ENCODE results near the gene TMPRSS5.
A peak's percentile ranks its signal among the peaks of the same experiment; 100 is the strongest.
"Not testable (repeated sequence)": the region's sequence is repeated elsewhere in the genome, so short reads cannot be mapped to it uniquely, and the experiment has no call there.

Gene TMPRSS5

DNA sequence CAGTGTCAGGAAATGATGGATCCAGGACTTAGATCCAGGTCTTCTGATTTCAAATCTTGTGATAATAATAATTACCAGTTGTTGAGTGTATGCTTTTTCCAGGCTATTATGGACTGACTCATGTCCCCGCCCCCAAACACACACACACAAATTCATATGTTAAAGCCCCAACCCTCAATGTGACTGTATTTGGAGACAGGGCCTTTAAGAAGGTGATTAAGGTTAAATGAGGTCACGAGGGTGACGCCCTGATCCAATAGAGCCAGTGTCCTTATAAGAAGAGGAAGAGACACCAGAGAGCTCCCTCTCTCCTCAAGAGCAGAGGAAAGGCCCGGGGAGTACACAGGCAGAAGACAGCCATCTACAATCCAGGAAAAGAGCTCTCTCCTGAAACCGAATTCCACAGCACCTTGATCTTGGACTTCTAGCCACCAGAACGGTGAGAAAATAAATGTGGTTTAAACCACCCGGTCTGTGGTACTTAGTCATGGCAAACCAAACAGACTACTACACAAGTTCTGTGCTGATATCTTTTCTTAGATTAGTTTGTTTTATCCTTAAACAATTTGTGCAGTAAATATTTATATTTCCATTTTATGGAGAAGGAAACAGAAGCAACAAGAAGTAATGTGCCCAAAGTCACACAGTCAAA lies 8.2 kb downstream of the TMPRSS5 start:
- peak; percentile 42 for DNase-seq (ENCODE audit: low read depth, low spot score)

DNA sequence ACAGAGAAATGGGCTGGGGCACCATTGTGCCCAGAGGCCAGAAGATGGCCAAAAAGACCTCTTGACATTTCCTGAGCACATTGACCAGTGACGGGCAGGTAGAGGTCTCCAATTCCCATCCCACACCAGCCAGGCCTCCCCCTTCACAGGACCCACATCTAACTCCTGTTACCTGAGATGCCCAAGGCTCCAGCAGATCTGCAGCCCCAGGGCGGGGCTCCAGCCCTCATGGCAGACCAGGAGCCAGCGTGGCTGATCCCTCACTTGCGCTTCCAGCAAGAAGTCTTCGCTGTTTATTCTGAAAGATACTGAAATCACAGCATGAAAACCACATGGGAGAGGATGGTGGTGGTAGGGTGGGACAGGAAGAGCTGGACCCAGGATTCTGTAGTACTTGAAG lies 9.0 kb downstream of the TMPRSS5 start:
- DNase-seq (ENCODE audit: low read depth, low spot score): no peak

DNA sequence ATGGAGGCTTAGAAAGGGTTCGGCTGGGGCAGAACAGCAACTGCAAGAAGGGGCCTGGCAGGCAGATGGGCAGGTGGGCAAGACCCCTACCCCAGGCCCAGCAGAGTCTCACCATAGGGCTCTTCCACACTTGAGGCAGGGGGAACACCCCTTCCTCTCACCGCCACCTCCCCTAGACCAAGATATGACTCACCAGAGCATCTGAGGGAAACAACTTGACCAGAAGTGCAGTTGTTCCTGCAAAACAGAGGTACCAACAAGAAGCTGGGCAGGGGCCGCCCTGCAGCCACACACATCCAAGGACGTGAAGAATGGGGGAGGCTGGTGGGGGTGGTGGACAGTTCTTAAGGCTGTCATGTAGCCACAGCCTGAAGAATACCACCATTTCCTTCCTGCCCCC lies 10.9 kb downstream of the TMPRSS5 start:
- no peak for DNase-seq (ENCODE audit: low read depth, low spot score)

DNA sequence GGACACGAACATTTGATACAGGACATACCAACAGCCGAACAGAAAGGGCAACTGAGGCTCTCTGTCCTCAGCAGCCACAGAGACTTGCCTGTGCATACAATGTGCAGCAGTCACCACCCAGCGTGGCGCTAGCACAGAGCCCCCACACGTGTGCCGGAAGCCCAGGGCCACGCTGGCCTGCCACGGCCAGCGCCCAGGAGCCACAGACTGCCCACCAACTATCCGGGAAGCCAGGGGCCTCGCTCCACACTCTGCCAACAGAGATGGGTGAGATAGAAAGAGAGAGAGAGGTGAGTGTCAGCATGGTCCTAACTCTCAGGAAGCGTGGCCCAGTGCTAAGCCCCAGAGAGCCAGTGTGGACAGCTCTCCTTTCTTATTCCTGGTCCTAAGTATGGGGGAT lies 11.7 kb downstream of the TMPRSS5 start:
- DNase-seq (ENCODE audit: low read depth, low spot score): no peak

DNA sequence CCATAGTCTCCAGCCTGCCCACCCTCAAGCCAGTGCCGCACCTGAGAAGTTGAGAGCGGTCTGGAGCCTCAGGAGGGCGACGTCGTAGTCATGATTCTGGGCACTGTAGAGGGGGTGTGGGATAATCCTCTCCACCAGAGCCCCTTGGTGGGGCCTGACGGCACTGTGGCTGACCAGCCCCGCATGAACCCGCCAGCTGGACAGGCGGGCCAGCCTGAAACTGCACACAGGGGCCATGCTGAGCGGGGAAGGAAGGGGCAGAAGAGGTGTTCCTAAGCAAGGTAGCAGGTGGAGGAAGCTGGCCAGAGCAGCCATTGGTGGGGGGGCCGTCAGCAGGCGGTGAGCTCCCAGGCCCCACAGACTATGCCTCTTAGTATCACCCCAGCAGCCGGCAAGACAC lies 13.1 kb downstream of the TMPRSS5 start:
- no peak for DNase-seq (ENCODE audit: low read depth, low spot score)

DNA sequence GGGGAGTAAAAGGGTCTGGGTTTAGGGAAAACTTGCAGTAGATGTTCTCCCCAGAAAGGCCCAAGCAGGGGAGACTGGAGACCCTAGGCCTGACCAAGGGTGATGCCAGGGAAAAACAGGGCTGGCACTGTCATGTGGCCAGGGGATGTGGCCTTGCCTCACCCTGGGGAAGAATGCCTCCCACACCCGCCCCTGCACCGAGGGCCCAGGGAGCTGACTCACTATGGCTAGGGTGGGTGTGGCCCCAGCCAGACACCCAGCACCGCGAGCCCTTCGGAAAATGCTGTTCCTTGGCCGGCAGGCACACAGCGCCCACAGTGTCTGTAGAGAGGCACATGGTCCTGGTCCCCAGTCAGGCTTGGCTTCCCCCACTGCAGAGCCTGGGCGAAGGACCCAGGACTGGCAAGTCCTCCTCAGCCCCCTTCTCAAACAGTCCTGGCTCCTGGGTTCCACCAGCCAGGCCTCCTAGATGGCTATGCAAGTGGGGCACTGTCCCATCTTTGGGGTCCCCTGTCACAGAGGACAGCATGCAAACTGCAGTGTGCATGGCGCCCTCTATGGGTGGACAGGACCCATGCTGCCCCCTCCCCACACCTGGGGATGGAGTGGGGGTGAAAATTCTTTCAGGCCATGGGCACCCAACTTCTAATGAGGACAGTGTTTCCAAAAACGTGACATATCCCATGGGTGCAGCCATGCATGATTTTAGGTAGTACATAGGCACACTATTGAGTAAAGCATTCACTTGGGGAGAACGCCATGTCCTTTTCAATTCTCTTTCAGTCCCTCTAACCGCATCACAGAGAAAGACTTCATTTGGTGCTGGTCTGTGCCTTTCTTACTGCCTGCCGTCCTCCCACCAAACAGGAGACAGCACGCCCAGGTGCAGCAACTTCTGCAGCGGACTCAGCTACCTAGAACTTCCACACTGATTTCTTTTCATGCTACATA lies 15.2 kb downstream of the TMPRSS5 start:
- DNase-seq (ENCODE audit: low read depth, low spot score): peak; percentile 91

DNA sequence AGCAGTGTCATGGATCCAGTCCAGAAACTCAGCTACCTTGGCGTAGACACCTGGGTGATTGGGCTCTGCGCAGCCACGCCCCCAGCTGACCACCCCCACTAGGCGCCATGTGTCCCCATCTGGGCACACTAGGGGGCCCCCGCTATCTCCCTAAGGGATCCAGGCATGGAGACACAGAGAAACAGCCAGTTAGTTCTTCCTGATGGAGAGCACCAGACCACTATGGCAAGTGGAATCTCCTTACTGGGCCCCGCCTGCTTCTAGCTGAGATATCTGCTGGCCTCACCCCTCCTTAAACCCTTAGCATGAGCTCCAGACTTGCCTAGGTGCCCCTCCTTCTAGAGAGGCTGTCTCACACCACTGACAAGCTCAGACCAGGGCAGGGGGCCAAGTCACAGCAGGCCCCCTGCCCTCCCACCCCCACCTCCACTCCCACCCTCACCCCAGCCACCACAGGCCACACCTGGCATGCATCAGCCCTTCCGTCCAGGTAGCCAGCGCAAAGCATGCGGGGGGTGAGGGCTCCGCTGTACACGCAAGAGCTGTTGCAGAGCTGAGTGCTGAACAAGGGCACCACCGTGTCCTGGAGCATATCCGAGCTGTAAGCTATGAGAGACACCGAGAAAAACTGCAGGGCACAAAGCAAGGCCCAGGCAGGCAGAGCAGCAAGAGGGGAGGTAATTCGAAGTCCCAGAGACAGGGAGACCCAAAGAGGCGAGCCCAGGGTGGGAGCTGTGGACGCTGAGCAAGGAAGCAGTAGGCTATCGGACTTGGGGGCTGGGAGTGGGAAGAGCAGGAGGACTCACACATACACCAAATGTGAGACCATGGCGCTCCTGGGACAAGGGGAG lies 16.1 kb downstream of the TMPRSS5 start:
- DNase-seq (ENCODE audit: low read depth, low spot score): no peak

DNA sequence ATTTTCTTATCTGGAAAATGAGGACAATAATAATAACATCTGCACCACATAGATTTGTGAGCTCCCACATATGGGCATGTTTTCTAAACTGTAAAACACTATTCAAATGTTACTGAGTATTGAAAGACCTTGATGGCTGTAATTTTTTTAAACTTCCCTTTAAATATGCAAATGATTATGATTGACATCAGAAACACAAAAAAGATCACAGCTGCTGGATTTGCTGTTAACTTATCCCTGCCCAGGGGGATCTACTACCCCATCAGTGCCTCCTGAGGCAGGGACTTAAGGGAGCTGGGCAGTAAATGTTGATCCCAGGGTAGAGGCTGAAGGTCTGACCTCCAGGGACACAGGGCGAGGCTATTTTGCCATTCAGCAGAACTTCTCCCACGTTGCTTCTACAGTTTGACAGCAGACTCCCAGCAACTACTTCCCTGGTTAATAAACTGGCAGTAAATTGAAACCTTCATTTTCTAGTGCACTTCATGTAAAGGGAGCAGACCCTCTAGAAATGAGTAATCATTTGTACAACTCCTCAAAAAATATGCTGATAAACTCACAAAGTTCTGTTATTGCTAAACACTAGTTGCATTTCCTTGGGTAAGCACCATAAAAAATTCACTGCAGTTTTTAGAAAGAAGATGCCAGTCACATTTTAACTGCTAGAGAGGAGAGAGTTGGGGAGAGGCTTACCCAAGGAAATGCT lies 20.3 kb downstream of the TMPRSS5 start:
- no peak for DNase-seq (ENCODE audit: low read depth, low spot score)

DNA sequence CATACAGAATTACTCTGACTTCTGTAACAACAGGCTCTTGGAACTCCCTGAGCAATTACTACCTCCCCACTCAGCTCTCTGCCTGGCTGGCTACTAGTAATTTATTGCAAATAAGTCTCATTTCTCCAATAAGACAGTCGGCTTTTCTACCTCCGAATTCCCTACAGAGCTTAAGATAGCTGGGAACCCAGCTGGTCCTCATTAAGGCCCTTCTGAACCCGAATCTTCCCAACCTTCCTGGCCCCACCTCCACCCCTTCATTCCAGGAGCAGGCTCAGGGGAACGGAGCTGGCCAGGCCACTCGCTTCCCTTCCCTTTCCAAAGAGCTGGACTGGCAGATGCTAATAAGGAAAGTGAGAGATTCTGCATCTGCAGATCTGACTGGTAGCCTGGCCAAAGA lies 21.6 kb downstream of the TMPRSS5 start:
- DNase-seq (ENCODE audit: low read depth, low spot score): no peak

DNA sequence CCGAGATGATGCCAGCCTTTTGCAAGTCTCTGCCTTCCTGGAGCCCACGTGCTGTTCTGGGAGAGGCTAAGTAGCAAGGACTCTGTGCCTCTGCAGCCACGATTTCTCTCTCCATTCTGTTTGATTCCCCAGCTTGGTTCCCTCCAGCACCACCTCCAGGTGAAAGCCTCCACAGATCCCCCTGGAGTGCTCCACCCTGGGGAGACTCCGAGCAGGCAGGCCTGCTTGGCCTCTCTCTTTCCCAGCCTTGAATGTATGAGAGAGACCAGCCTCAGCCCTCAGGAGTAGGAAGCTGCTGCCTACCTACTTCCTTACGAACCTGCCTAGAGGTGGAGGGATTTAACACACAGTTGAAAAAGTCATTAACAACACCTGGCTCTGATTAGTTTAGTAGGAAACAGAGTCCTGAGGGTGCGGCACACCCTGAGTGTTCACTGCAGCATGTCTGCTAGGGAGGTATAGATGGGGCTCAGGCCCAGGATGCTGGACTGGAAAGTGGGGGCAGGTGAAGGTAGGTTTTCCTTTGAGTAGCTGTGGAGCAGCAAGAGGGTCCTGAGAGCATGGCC lies 22.5 kb downstream of the TMPRSS5 start:
- DNase-seq (ENCODE audit: low read depth, low spot score): no peak

DNA sequence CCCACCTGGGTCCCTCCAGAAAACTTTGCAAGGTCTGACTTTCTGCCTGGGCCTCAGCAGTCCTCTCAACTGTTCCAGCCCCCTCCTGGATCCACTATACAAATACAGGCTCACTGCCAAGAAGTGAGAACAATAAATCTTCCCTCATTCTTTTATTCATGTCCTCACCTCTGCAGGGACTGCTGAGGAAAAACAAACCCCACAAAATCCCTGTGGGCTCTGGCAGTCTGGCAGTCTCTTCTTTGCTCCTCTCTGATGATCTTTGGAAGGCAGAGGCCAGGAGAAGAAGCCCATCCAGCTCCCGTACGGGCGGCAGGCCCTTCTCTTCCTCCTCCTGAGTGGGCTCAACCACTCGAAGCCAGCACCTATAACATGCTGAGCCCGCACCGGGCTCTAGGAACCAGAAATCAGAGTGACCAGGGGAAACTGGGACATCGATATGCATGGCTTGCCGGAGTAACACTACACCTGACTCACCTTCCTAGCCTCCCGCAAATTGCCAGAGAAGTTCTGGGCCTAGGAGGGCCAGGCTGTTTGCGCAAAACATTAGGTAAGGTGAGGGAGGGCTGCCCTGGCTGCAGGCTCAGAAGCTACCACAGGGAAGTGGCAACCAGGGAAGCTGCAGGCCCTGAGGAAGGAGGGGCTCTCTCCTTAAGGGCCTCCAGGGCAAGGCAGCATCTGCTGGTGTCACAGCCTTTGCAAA lies 24.2 kb downstream of the TMPRSS5 start:
- peak; percentile 57 for DNase-seq (ENCODE audit: low read depth, low spot score)

DNA sequence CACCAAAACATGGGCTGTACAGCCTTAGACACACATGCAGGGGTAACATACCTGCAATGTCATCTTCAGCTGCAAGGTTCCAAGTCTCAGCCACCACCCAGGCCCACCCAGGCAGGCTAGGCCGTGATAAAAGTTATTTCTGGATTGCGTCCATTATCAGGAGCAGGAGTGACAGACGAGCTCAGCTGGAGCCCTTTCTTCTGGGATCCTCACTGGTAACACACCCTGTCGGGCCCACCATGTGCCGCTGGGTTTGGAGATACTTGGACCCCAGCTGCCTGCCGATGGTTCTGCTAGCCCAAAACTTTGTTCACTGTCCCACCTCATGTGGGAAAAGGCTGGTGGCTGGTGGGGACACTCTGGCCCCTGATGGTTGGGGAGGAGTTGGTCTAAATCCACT lies 24.8 kb downstream of the TMPRSS5 start:
- no peak for DNase-seq (ENCODE audit: low read depth, low spot score)

DNA sequence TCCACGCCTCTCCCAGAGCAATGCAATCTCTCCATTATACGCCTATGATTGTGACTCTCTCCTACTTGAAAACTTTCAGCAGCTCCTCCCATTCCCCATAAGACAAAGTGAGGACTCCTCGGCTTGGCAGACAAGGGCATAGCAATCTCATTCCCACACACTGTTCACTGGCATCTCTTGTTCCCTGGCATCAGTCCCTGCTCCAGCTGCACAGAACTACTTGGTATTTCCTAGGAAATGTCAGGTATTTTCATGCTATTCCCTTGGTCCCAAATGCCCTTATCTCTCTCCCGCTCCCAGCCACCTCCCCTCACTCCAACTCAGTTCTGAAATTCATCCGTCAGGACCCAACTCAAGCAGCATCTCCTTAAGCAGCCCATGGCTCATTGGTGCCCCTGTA lies 28.4 kb downstream of the TMPRSS5 start:
- DNase-seq (ENCODE audit: low read depth, low spot score): peak; percentile 24

DNA sequence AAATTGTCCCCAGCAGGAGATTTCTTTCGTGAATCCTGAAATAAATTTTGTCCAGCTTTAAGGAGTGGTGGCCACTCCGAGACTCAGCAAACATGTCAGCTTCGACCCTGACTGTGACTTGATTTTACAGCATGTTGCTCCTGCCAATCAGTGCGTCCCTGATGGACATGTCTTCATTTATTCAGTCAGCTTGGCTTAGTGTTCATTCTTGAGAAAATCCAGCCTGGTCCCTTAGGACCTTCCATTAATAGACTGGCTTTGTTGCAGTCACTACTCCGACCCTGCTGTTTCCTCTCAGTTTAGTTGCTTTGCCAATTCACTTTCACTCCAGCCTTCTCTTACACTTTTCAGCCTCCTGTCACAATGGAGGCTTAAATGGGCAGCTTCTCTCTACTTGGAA lies 30.5 kb downstream of the TMPRSS5 start:
- no peak for DNase-seq (ENCODE audit: low read depth, low spot score)

DNA sequence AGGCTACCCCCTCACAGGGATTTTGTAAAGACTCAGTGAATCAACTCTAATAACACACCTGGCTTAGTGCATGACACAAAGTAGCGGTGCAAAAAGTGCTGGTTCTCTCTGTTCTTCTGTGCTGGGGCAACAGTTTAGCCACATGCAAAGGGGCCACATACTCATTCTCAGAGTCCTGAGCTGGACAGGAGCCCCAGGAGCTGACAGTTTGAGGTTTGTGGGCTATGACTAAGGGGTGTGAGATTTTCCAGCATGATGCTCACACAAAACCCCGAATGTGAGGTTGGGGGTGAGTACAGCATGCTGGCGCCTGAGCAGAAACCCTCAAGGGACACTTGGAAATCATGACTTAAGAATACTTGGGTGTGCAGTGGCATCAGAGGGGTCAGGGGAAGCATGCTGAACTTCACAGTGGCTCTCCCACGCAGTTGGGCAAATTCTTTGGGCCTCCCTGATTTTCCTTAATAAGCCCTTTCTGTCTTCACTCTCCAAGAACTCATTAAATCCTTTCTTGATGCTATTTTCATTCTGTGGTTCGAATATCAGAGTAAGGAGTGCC lies 31.0 kb downstream of the TMPRSS5 start:
- DNase-seq (ENCODE audit: low read depth, low spot score): peak; percentile 98

DNA sequence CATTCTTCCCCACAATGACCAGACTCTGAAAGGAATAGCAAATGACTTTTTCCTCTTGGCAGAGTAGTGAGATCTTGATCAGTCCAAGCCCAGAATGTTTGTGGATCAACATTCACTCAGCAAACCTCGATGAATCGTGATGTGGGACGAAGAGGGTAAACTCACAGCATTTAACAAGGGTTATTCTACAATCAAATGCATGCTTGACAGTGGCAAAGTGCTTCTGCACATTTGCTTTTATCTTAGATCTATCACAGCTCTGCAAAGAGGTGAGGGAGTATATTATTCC lies 31.8 kb downstream of the TMPRSS5 start:
- peak; percentile 52 for DNase-seq (ENCODE audit: low read depth, low spot score)

DNA sequence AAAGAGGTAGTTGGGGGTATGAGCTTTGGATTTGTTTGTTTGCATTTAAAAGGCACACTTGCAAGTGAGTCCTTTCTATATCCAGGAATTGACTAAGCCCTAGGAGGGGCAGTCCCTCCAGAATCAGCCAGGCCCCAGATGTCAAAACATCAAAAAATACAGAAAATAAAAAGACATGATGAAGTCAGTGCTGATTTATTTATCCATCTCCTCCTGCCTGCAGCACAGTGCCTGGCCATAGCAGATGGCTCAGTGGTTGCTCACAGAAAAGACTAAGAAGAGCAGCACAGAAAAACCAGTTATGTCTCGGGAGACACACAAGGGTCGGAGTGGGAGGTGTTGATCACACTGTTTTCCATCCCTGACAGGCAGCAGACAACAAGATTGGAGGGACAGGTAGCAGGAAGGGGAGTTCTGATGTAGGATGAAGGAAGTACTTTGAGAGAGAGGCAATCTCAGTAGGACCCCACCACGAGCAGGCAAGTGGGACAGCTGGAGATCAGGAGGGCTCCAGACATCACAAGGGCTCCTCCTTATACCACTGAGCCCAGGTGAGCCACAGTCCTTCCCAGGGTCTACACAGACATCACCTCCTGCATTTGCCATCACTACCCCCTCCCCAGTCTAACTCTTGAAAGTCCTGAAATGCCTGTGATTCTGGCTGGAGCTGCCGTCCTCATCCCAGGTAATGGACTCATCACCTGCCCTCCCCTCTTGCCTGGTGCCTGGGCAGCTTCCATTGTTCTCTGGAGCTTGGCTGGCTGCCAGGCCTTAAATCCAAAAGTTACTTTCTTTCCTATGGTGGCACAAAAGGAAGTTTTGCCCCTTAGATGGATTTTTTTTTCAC lies 32.3 kb downstream of the TMPRSS5 start:
- no peak for DNase-seq (ENCODE audit: low read depth, low spot score)

DNA sequence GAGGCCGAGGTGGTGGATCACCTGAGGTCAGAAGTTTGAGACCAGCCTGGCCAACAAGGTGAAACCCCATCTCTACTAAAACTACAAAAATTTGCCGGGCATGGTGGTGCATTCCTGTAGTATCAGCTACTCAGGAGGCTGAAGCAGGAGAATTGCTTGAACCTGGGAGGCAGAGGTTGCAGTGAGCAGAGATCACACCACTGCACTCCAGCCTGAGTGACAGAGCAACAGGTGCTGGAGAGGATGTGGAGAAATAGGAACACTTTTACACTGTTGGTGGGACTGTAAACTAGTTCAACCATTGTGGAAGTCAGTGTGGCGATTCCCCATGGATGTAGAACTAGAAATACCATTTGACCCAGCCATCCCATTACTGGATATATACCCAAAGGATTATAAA lies 34.2 kb downstream of the TMPRSS5 start:
- not testable (repeated sequence) for DNase-seq (ENCODE audit: low read depth, low spot score)

DNA sequence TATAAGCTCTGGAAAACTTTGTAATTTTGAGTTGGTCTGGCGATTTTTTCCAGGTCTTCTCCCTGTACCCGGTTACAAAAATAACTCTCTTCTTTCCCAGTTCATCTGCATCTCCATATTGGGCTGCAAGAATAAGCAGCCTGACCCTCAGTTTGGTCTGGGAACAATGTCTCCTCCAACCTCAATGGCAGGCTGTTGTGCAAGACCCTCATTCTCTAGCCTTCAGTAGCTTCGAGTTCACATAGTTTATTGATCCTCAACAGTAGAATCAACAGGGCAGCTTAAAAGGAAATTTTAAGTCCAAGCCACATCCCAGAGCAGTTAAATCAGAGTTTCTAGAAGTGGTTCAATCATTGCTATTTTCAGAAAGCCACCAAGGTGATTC lies 35.3 kb downstream of the TMPRSS5 start:
- no peak for DNase-seq (ENCODE audit: low read depth, low spot score)
